Stimulated activated CD4-positive, alpha-beta T cell treated with anti-CD3 and anti-CD28 coated beads, Interleukin-4, amount 100 ng/mL, for 48 hours (primary cell): ENCODE measurements around the gene ZMIZ1.

ENCODE experiments used
- DNase-seq, 2 donors: peaks; one replicate each; pipeline ENCODE4 v3.0.0-alpha.2; 2020; ENCODE audit warnings: low read depth in 2 of 2

Gene ZMIZ1

DNA sequence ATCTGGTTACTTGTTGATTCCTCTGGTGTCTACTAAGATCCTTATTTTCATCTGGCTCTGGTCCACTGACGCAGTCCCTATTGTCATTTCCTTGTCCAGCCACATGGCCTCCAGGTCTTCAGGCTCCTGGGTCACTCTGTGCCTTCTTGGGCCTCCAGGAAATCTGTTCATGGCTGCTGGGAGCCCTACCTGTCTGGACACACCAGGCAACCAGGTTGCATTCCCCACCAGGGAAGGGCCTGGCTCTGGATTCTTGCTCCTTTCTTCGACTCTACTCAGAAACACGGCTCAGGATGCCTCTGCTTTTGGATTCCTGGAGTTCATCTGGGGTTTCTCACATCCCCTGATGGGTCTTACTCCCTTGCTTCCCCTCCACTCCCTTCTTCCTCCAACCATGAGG, 270.5 kb downstream of the ZMIZ1 start:
- DNase-seq: no peak

DNA sequence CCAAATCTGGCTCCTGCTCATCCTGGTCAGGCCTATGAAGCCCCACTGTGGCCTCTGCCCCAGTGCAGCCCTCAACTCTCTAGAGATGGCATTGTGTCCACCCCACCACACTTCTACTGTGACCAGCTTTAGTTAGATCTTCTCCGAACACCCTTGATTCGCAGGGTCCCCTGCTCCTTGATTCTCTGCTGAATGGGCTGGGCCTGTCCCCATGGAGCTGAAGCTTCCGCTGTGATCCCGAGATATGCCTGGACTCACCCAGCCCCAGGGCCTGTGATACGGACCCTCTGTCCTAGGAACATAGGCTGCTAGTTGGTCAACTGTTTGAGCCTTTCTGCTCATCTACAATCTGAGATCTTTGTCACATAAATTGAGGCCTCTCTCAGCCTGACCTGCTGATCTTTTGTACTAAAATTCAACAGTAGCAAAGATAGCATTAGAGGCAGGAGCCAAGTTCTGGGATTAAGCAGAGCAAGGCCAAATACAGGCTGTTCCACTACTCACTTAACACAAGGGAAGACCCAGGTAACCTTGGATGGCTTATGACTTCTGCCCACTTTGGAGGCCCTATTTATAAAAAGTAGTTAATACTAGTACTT, 272.0 kb downstream of the ZMIZ1 start:
- DNase-seq: no peak

DNA sequence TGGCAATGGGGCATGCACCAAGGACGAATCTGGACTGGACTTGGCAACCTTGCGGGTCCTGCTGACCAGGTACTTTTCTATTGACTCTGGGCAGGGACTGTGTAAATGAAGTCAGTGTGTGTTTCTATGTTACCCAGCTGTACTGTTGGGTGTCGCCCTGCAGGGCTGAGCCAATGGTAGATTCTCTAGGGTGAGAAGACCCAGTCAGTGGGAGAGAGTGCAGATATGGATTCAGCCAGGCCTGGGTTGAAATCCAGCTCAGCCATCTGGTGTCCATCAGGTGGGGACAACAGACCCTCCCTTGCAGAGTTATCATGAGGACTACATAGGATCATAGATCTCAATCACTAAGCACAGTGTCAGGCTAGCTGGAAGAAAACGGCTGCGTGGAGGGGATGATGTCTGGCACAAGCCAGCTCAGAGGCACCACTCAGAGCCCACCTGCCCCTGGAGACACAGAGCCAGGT, 273.6 kb downstream of the ZMIZ1 start:
- DNase-seq: no peak

DNA sequence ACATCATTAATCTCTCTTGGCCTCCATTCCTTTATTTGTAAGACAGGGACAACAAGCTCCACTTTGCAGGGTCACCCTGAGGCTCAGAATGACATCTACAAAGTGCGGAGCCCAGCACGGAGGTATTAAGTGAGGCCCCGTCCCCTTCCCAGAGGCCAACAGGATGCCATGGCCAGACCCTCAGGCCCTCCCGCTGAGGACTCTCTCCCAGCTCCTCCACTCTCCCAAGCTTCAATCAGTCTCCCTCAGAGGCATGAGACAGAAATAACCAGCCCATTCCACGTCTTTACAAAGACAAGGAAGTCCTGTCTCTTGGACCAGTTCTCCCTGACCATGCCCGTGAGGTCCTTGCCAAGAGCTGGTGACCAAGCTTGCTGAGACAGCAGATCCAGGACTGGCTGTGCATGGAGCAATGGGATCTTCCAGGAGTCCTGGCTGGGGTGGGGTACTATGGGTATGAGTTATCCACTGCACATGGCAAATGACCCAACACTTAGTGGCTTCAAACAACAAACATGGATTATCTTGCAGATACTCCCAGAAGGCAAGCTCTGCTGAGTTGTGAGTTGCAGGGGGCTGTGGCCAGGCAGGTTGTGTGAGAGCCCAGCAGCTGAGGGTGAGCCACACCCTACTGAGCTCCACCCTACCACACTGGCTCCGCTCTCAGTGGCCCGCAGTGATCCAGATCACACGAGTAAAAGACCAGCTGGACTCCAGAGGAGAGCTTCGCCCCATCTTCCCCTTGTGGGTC, 274.2 kb downstream of the ZMIZ1 start:
- DNase-seq: no peak

DNA sequence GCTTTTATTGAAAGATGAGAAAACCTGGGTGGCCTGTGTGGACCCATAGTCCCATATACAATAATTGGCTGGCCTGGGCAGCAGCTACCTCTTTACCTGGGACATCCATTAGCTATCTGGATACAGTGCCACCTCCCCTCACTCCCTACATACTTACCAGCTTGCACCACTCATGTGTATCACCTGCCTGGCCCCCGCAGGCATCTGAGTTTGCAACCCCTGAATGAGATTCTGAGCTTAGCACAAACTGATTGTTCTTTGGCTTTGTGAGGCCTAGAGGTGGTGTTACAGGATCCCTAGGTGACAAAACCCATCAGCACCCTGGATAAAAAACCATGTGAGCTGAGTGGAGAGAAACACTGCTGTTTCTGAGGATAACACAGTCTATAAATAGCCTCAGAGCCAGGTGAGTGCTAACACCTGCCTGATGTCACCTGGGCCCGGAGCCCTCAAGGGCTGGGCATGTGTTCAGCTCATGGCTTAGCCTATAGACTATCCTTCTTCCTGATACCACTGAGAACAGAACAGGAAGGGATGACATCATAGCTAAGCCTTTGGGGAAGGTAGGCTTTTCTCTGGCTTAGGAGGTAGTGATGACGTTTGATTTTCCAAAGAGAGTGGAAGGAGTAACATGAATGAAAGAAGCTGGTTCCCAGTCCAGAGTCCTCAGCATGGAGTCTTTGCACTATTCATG, 275.9 kb downstream of the ZMIZ1 start:
- DNase-seq: no peak

DNA sequence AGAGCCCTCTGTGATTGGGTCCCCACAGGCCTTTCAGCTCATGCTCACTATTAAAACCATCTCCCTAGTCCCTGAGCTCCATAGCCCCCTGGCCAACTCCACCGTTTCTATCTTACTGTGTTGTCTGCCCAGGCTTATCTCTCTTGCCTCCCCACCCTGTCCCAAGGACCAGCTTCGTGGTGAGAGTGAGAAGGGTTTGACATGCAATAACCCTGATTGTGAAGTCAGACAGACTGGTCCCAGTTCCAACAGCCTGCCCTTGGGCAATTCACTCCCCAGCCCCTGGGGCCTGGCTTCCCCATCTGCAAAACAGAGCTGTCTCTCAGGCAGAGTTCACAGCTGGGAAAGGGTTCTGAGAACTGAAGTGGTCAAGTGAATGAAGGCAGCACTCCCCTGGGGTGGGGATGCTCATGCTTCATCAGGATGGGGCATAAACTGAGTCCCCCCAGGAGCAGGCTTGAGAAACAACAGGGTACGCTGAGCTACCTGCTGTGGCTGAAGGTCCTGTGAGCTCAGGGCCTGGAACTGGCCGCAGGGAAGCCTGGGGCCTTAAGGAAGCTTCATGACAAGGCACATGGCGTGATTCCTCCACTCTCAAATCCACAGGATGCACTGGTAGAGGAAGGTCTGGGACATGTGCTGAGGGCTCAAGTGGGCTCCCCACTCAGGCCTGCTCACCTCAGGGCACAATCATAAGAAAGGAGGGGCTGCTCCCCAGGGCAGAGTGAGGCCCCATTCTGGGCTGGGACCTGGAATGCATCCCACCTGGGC, 276.7 kb downstream of the ZMIZ1 start:
- no peak for DNase-seq

DNA sequence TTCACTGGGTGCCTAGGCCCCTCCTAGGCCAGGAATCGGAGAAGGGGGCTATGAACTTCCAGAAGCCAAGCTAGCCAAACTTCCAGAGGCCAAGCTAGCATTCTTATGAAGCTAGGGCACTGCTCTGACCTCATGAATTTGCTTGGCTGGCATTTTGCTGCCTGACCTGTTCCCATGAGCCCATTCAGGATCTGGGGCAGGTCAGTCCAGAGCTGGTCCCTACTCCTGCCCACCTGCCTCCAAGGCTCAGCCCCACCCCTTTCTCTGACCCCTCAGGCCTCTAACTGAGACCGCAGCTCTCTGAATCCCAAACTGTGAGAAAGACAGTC, 277.2 kb downstream of the ZMIZ1 start:
- DNase-seq: no peak

DNA sequence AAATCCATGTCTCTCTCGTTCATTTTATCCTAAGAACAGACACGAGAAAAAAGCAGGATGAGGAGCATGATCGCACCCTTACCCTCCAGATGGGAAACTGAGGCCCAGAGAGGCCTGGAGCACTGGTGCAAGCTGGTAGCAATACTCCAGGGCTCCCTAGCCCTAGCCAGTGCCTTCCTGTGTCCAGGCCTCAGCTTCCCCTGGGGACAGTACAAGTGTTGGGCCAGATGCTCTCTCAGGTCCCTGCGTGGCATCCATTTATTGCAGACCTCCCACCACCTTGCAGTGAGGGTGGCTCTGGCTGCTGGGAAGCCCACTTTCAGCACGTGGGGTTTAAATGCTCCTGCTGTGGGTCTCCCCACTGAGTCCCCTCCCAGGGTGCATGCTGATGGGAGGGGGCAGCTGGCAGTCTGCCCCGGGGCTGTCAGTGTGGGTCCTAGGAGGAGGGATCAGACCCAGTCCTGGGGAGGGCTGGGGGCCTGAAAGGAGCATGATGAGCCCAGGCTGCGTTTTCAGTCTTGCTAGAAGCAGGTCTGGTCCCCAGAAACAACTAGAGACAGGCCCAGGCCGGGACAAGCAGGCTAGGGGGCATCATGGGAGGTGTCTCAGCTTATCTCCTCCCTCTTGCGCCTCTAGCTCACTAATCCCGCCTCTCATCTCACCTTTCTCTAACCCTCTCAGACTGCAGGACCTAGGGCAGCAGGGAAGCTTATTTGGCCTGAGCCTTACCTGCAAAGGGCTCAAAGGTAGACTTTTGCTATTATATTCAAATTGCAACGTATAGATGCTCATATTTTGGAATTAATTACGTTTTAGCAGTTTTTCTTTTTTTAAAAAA, 277.8 kb downstream of the ZMIZ1 start:
- DNase-seq: no peak

DNA sequence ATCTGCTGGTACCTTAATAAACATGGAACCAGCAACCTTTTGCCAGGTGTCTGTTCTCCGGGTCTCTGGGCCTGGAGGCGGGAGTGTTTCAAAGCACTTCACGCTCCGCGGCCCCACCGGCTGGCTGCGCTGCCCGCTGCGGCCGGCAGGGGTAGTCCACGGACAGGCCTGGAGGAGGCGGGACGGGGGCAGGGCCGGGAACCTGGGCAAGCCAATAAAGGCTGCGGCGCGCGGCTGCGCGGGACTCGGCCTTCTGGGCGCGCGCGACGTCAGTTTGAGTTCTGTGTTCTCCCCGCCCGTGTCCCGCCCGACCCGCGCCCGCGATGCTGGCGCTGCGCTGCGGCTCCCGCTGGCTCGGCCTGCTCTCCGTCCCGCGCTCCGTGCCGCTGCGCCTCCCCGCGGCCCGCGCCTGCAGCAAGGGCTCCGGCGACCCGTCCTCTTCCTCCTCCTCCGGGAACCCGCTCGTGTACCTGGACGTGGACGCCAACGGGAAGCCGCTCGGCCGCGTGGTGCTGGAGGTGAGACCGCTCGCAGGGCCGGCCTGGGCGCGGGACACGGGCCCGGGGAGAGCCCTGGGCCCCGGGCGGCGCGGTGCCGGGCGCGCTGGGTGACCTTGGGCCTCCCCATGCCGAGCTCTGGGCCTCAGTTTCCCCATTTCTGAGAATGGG, 278.6 kb downstream of the ZMIZ1 start, which contains the start of gene PPIF:
Gene PPIF, plus strand, starts transcription at position 244 of the 668 bp plus-strand sequence. Its CDS starts 80 bp downstream, at position 324.
- DNase-seq: peak; percentile 92 to 95

DNA sequence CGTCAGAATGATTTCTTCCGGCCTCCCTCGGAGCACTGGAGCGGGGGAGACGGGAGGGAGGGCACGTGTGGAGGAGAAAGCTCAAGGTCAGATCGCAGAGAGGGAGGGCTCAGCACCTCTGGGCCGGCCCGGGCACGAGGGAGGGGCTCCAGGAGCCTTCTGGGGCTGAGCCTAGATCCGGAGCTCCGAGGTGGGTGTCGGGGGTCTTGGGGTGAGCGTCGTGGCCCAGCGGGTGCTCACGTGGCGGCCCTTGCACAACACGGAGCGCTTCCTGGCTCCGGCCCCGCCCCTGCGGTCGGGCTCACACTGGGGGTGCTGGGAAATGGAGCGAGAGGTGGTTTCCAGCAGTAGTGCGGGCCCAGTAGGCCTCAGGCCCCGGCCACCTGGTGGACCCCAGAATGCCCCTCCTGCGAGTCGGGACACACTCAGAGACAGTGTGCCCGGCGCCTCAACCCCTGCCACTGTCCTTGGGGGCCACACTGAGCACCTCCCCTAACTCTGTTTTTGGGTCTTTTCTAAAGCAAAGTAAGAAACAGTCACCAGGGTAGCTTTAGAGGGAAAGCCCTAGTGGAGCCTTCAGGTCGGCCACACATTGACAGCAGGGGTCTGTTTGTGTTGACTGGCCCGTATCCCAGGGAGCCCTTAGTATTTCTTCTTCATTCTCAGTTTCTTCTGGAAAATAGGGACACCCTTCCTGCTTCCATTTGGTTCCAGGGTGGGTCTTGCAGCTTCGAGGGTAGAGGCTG, 279.3 kb downstream of the ZMIZ1 start:
- DNase-seq: peak; percentile 65 to 72

DNA sequence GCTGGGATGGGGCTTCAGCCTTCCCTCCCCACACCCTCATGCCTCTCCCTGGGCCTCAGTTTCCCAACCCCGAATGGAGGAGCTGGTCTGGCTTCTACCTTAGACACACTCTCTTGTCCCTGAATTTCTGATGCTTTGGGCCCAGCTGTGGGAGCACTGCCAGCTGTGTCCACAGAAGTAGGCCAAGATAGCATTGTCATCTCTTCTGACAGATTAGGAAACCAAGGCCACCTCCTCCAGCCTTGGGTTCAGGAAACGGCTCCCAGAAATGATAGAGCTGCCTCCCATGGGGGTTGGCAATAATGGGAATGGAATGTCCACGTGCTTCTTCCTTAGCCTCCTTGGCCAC, 279.8 kb downstream of the ZMIZ1 start:
- no peak for DNase-seq

DNA sequence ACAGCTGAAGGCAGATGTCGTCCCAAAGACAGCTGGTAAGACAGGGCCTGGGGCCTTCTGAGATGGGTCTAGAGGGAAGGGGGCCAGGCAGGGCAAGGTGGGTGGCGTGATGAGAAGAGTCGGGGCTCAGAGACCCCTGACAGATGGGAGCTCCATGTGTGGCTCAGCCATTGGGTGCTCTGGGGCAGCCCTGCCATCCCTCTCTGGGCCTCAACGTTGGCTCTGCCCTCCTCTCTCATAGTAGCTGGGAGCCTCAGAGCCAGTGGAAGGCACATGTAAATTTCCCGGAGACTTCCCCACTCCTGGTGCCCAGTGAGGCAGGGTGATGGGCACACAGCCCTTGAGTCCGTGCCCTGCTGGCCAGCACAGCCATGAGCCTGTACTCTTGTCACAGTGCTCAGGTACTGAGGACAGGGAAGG, 280.3 kb downstream of the ZMIZ1 start:
- DNase-seq: no peak

DNA sequence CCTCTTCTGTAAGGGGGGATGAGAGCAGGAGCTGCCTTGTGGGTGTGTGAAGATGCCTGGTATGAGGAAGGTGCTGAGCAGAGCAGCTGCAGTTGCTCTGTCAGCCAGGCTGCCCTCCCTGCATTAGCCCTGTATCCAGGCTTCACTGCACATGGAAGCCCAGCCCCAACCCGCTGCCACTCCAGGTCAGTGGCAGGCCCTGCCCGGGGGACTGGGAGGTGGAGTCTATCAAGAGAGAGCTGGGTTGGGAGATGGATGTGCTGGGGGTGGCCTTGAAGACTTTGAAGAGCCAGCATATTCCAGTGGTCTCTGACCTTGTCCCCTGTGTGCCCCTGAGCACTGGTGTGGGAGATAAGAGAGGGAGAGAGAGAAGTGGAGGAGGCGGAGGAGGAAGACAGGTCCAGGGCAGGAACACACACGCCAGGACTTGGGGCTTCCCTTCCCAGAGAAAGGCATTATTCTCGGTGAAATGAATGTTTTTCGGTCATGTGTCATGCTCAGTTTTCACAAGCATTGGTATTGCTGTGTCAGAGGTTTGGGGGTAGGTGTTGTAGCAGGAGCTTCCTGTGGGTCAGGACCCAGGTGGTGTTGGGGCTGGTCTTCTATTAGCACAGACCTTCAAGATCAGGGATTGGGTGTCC, 281.1 kb downstream of the ZMIZ1 start:
- DNase-seq: no peak

DNA sequence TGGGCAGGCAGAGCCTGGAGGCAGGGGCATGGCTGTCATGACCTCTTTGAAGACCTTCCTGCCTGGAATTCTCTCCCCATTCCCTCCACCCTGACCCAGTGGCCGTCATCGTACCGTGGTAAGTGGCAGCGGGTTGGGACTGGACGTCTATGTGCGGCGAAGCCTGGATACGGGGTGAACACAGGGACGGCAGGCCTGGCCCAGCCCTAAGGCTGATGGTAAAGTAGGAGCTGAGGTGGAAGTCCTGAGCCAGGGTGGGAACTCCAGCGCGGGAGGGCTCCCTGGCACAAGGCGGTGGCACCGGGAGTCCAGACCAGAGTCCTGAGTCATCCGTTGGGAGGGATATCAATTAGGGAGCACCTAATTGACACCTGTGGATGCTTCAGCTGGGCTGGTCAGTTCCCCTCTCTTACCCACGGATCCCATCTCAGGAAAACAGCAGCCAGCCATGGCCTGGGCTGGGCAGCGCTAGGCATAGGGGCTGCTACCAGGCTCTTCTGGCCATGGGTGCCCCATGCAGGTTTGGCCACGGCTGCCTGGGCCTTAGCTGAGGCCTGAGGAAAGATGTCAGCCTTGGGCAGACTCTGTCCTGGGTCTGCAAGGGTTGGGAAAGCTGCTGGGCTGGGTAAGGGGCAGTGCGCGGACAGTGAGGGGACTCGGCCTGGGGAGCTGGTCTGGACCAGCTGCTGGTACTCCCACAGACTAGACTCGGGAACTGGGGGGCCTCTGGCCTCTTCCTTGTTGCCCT, 281.8 kb downstream of the ZMIZ1 start:
- no peak for DNase-seq

DNA sequence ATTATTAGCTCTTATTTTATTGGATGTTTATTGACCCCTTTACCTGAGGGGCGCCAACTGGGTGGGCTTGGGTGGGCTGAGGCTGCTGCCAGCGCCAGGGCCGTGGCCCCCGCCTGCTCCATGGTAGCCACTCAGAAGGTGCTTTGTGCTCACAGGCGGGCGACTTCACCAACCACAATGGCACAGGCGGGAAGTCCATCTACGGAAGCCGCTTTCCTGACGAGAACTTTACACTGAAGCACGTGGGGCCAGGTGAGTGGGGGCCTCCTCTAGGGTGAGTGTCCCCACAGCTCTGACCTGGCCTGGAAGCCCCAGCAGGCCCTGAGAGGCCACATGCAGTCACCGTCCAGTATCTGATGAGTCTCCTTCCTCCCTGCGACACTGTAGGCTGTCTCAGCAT, 282.6 kb downstream of the ZMIZ1 start:
- no peak for DNase-seq

DNA sequence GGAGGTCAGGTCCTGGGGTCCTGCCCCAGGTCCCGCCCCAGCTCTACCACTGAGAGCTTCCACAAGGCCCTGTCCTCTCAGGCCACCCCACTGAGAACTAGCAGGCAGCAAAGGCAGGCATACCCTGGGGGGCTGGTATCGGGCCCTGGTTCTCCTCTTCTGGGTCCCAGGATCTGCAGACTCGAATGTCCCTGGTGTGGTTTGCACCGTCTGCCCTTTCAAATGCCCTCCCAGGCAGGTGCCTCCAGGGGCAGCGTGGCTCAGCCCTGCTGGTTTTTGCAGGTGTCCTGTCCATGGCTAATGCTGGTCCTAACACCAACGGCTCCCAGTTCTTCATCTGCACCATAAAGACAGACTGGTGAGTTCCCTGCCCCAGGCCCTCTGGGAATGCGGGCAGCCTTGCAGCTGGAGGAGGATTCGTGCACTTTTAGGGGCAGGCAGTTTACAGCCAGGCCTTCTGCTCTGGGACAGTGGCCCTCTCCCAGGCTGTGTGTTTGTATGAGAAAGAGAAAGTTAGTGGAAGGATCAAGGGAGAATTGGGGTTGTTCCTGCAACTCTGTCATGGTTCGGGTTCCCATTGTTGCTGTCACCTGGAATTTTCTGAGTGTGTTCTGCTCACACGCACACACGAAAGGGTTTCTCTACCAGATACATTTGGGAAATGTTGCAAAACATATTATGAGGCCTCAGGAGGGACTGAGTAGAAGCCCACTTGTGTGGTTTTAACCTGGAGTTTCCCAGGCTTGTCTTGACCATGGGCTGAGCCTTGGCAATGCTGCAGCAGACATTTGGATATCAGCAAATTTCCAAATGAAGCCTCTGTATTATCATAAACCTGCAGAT, 283.5 kb downstream of the ZMIZ1 start:
- no peak for DNase-seq

DNA sequence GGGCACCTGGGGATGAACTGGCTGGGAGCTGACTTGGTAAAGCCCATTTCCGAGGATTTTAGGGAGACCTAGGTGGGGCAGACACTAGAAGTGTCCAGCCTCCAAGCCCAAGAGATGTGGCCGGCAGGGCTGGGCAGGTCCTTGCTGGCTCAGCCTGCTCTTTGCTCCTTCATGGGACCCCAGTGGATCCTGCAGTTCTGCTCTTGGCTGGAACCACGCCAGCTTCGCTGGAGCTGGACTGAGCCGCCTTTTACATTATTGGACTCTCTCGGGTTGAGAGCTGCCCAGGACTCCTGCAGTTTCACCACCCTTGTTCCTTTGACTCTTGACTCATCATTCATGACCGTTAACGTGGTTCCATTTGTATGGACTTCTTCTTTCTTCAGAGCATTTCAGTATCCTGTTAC, 284.2 kb downstream of the ZMIZ1 start:
- no peak for DNase-seq

DNA sequence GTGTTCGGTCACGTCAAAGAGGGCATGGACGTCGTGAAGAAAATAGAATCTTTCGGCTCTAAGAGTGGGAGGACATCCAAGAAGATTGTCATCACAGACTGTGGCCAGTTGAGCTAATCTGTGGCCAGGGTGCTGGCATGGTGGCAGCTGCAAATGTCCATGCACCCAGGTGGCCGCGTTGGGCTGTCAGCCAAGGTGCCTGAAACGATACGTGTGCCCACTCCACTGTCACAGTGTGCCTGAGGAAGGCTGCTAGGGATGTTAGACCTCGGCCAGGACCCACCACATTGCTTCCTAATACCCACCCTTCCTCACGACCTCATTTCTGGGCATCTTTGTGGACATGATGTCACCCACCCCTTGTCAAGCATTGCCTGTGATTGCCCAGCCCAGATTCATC, 285.0 kb downstream of the ZMIZ1 start:
- no peak for DNase-seq
